Lung (tissue), 12 donors: ENCODE measurements around the gene VPS45. TPM values are rescaled to one million over a fixed set of nuclear protein-coding genes. Genes with fewer than 3 reads are reported as not detected.
A peak's percentile ranks its signal among the peaks of the same experiment; 100 is the strongest.

Source experiments
- ATAC-seq: fragments of 200-7000 bp; cut with Tn5 transposase; one replicate; pipeline ENCODE4 v1.9.1; 2020; ENCODE audit warnings: moderate number of reproducible peaks; ENCODE audit not compliant: insufficient read depth, low FRiP score
- DNase-seq, 3 donors: peaks; one replicate each; pipeline ENCODE4 v3.0.0-alpha.2; 2013 to 2017
- H3K27ac ChIP-seq, 2 donors: one replicate each; pipeline ENCODE4 v1.5.1; 2013; ENCODE audit warnings: mild to moderate bottlenecking in 2 of 2, moderate library complexity in 2 of 2, control low read depth in 1 of 2, inconsistent platforms in 1 of 2, low read depth in 1 of 2, low read length in 1 of 2
- H3K27me3 ChIP-seq, 3 donors: one replicate each; pipeline ENCODE4 v1.5.1; 2013; ENCODE audit warnings: low read length in 2 of 3; ENCODE audit not compliant: control insufficient read depth in 3 of 3, insufficient read depth in 3 of 3
- H3K36me3 ChIP-seq, 4 donors: one replicate each; pipeline ENCODE4 v1.5.1; 2013; ENCODE audit warnings: low read length in 4 of 4, mild to moderate bottlenecking in 1 of 4, moderate library complexity in 1 of 4; ENCODE audit not compliant: control insufficient read depth in 4 of 4, insufficient read depth in 4 of 4
- H3K4me1 ChIP-seq, 5 donors: one replicate each; pipeline ENCODE4 v1.5.1; 2013; ENCODE audit warnings: low read length in 5 of 5, mild to moderate bottlenecking in 2 of 5, moderate library complexity in 1 of 5; ENCODE audit not compliant: control insufficient read depth in 5 of 5, insufficient read depth in 5 of 5
- H3K4me3 ChIP-seq: one replicate; pipeline ENCODE4 v1.5.1; 2013; ENCODE audit warnings: mild to moderate bottlenecking, control low read depth, moderate library complexity
- H3K9ac ChIP-seq, 2 donors: one replicate each; pipeline ENCODE4 v1.5.1; 2013; ENCODE audit warnings: low read length in 2 of 2, control low read depth in 1 of 2; ENCODE audit not compliant: insufficient read depth in 1 of 2
- H3K9me3 ChIP-seq, 4 donors: one replicate each; pipeline ENCODE4 v1.5.1; 2013; ENCODE audit warnings: low read length in 3 of 4, mild to moderate bottlenecking in 1 of 4, moderate library complexity in 1 of 4; ENCODE audit not compliant: control insufficient read depth in 4 of 4, insufficient read depth in 3 of 4
- CTCF ChIP-seq: IDR thresholded peaks from 2 replicates; pipeline ENCODE4 v1.5.1; 2012; ENCODE audit warnings: mild to moderate bottlenecking; ENCODE audit errors: control extremely low read depth, extremely low read depth
- whole genome bisulfite sequencing, 2 donors: extraction: QIAGEN DNeasy Blood & Tissue Kit; methylation state at CpG; one replicate each; pipeline ENCODE4 v1.1.7; 2013; 5-methylcytosine and 5-hydroxymethylcytosine counted together
- polyA plus RNA-seq, 2 donors: library from polyadenylated mRNA; stranded (reverse); fragments of 200-250 nt; gene quantifications; one replicate each; pipeline ENCODE4 v1.2.1, GENCODE V29; 2013
- total RNA-seq, 2 donors: library from RNA; depleted of rRNA in 1 of 2; stranded (reverse); fragments of >200 nt in 1 of 2; gene quantifications; one replicate each; pipeline ENCODE4 v1.2.1, GENCODE V29; 2014 to 2021
- donor health status: control.
- donor health status: control.
- donor health status: Bipolar disorder and iron deficiency.
- donor health status: healthy.
- donor health status: DM: yes; HTN: yes; CAD: no.

VPS45 gene
- total and polyA plus RNA-seq, 4 donors = 16.3 to 86.7 (median 26.1) TPM

- 71 to 75% methylated on average over 8 of the region's 8 CpGs for WGBS, 2 donors
- TF ChIP-seq CTCF = no peak
- Histone ChIP-seq H3K27ac (peak overlapping the region; percentile 37 to 95), H3K4me1 (peaks cover 7 to 32% (median 10%) of the 10 kb centered on the region in 5 donors), H3K9ac (no peak overlapping the region), H3K9me3 (no peaks in the 10 kb centered on the region), H3K36me3 (peaks cover 12 to 46% (median 28%) of the 10 kb centered on the region in 4 donors), H3K4me3 (no peak overlapping the region), H3K27me3 (no peaks in the 10 kb centered on the region)
- DNase-seq (no peak), ATAC-seq (no peak)
Observed at GRCh38 chr1:150152772-150153456, 85.3 kb downstream of the VPS45 start.

GRCh38 chr1:150154143-150154542, 86.6 kb downstream of the VPS45 start:
- no peak for ATAC-seq
- no peak for TF ChIP-seq CTCF
- peaks cover 8 to 26% (median 9%) of the 10 kb centered on the region in 5 donors for H3K4me1 ChIP-seq
- peaks cover 12 to 54% (median 33%) of the 10 kb centered on the region in 4 donors for H3K36me3 ChIP-seq
- H3K9ac ChIP-seq = no peak overlapping the region
- no peaks in the 10 kb centered on the region for H3K9me3 ChIP-seq
- H3K27me3 ChIP-seq = no peaks in the 10 kb centered on the region
- peak overlapping the region in 1 of 2 donors; percentile 95 for H3K27ac ChIP-seq
- H3K4me3 ChIP-seq = no peak overlapping the region
- no peak for DNase-seq
- WGBS, 2 donors = 58 to 79% methylated on average over 4 of the region's 4 CpGs

- 89 to 91% methylated on average over 13 of the region's 13 CpGs for WGBS, 2 donors
- peaks cover 8 to 36% (median 9%) of the 10 kb centered on the region in 5 donors for H3K4me1 ChIP-seq
- no peaks in the 10 kb centered on the region for H3K27me3 ChIP-seq
- TF ChIP-seq CTCF = no peak
- H3K27ac ChIP-seq = no peak overlapping the region
- no peak overlapping the region for H3K4me3 ChIP-seq
- no peak for DNase-seq
- peaks cover 17 to 61% (median 39%) of the 10 kb centered on the region in 4 donors for H3K36me3 ChIP-seq
- no peak for ATAC-seq
- H3K9me3 ChIP-seq = no peaks in the 10 kb centered on the region
- no peak overlapping the region for H3K9ac ChIP-seq
Observed at GRCh38 chr1:150155413-150156071, 88.0 kb downstream of the VPS45 start.
